Suprapubic skin (tissue), 4 donors: ENCODE measurements around the gene SATB1. TPM values are rescaled to one million over a fixed set of nuclear protein-coding genes. Genes with fewer than 3 reads are reported as not detected.

Experiments
- DNase-seq, 2 donors: peaks; one replicate each; pipeline ENCODE4 v3.0.0-alpha.2; 2019; ENCODE audit warnings: low spot score in 2 of 2
- H3K27ac ChIP-seq: fragments of 200-600 bp; sonication (generic); one replicate; pipeline ENCODE4 v1.5.1; 2019
- H3K27me3 ChIP-seq: fragments of 200-600 bp; sonication (generic); one replicate; pipeline ENCODE4 v1.5.1; 2019
- H3K36me3 ChIP-seq: fragments of 200-600 bp; sonication (generic); one replicate; pipeline ENCODE4 v1.5.1; 2019
- H3K4me1 ChIP-seq: fragments of 200-600 bp; sonication (generic); one replicate; pipeline ENCODE4 v1.5.1; 2019
- H3K4me3 ChIP-seq: fragments of 200-600 bp; sonication (generic); one replicate; pipeline ENCODE4 v1.5.1; 2019; ENCODE audit warnings: mild to moderate bottlenecking
- H3K9me3 ChIP-seq: fragments of 200-600 bp; sonication (generic); one replicate; pipeline ENCODE4 v1.5.1; 2019
- CTCF ChIP-seq, 2 donors: fragments of 200-600 bp in 1 of 2; fragments of 450-650 bp in 1 of 2; sonication (generic) in 1 of 2; IDR thresholded peaks; one replicate each; pipeline ENCODE4 v1.5.1; 2016 to 2019; ENCODE audit warnings: antibody characterized with exemption in 2 of 2, mild to moderate bottlenecking in 1 of 2, moderate library complexity in 1 of 2
- EP300 ChIP-seq: sonication (generic); formaldehyde crosslinking; IDR thresholded peaks from one replicate; pipeline ENCODE4 v1.6.1; 2017; ENCODE audit warnings: antibody characterized with exemption
- POLR2A ChIP-seq, 2 donors: fragments of 450-650 bp; IDR thresholded peaks; one replicate each; pipeline ENCODE4 v1.6.1; 2017; ENCODE audit warnings: antibody characterized with exemption in 2 of 2, mild to moderate bottlenecking in 2 of 2, moderate library complexity in 2 of 2
- POLR2AphosphoS5 ChIP-seq, 3 donors: sonication (generic); formaldehyde crosslinking; IDR thresholded peaks; one replicate each; pipeline ENCODE4 v1.6.1; 2017; ENCODE audit warnings: antibody characterized with exemption in 3 of 3
- WGBS: methylation state at CpG from one replicate; pipeline ENCODE4 v1.1.5; 2018; 5-methylcytosine and 5-hydroxymethylcytosine counted together
- total RNA-seq, 4 donors: library from RNA; depleted of rRNA; stranded (reverse); fragments of >200 nt; gene quantifications; one replicate each; pipeline ENCODE4 v1.1.0, GENCODE V29; 2016

The SATB1 gene
- total RNA-seq, 4 donors from 2014 or later, result 27.2 to 68.1 (median 34.6) TPM

GRCh38 chr3:18345015-18345367, 80.1 kb downstream of the SATB1 start:
- no peaks in the 10 kb centered on the region for H3K27me3 ChIP-seq
- peaks cover 11% of the 10 kb centered on the region for H3K36me3 ChIP-seq
- TF ChIP-seq EP300 (no peak), POLR2A (IDR thresholded peaks at IDR 0.05) (no peak), POLR2AphosphoS5 (IDR thresholded peaks at IDR 0.05) (no peak), CTCF (IDR thresholded peaks at IDR 0.05) (no peak)
- H3K4me3 ChIP-seq, result no peak overlapping the region
- H3K4me1 ChIP-seq, result no peaks in the 10 kb centered on the region
- DNase-seq, result no peak
- H3K9me3 ChIP-seq, result no peaks in the 10 kb centered on the region
- WGBS, result 68% methylated on average over 5 of the region's 5 CpGs
- H3K27ac ChIP-seq, result no peak overlapping the region

GRCh38 chr3:18344306-18345014, 80.7 kb downstream of the SATB1 start:
- no peaks in the 10 kb centered on the region for H3K9me3 ChIP-seq
- no peak for DNase-seq
- H3K4me3 ChIP-seq, result no peak overlapping the region
- no peak overlapping the region for H3K27ac ChIP-seq
- H3K27me3 ChIP-seq, result no peaks in the 10 kb centered on the region
- 62% methylated on average over 4 of the region's 4 CpGs for WGBS
- peaks cover 8% of the 10 kb centered on the region for H3K36me3 ChIP-seq
- TF ChIP-seq CTCF (IDR thresholded peaks at IDR 0.05) (no peak), EP300 (no peak), POLR2A (IDR thresholded peaks at IDR 0.05) (no peak), POLR2AphosphoS5 (IDR thresholded peaks at IDR 0.05) (no peak)
- H3K4me1 ChIP-seq, result no peaks in the 10 kb centered on the region

- H3K36me3 ChIP-seq, result peaks cover 2% of the 10 kb centered on the region
- TF ChIP-seq CTCF (IDR thresholded peaks at IDR 0.05) (no peak), EP300 (no peak), POLR2AphosphoS5 (IDR thresholded peaks at IDR 0.05) (no peak), POLR2A (IDR thresholded peaks at IDR 0.05) (no peak)
- H3K9me3 ChIP-seq, result no peaks in the 10 kb centered on the region
- no peaks in the 10 kb centered on the region for H3K27me3 ChIP-seq
- DNase-seq, result no peak
- no peak overlapping the region for H3K4me3 ChIP-seq
- no peak overlapping the region for H3K27ac ChIP-seq
- H3K4me1 ChIP-seq, result no peaks in the 10 kb centered on the region
- WGBS, result 69% methylated on average over 2 of the region's 2 CpGs
Measured at GRCh38 chr3:18343809-18344208, 81.3 kb downstream of the SATB1 start.

GRCh38 chr3:18338827-18339514, 86.2 kb downstream of the SATB1 start:
- H3K9me3 ChIP-seq, result no peaks in the 10 kb centered on the region
- 74% methylated on average over 11 of the region's 11 CpGs for WGBS
- H3K4me1 ChIP-seq, result no peaks in the 10 kb centered on the region
- TF ChIP-seq POLR2AphosphoS5 (IDR thresholded peaks at IDR 0.05) (no peak), POLR2A (IDR thresholded peaks at IDR 0.05) (no peak), EP300 (no peak), CTCF (IDR thresholded peaks at IDR 0.05) (no peak)
- no peaks in the 10 kb centered on the region for H3K27me3 ChIP-seq
- H3K4me3 ChIP-seq, result no peak overlapping the region
- no peak for DNase-seq
- no peaks in the 10 kb centered on the region for H3K36me3 ChIP-seq
- H3K27ac ChIP-seq, result no peak overlapping the region

- Histone ChIP-seq H3K4me1 (no peaks in the 10 kb centered on the region), H3K27me3 (no peaks in the 10 kb centered on the region), H3K9me3 (no peaks in the 10 kb centered on the region), H3K4me3 (no peak overlapping the region), H3K27ac (no peak overlapping the region), H3K36me3 (no peaks in the 10 kb centered on the region)
- no peak for DNase-seq
- TF ChIP-seq CTCF (IDR thresholded peaks at IDR 0.05) (no peak), POLR2A (IDR thresholded peaks at IDR 0.05) (no peak), POLR2AphosphoS5 (IDR thresholded peaks at IDR 0.05) (no peak), EP300 (no peak)
- WGBS, result 79% methylated on average over 1 of the region's 1 CpG
Measured at GRCh38 chr3:18337231-18337630, 87.9 kb downstream of the SATB1 start.
